IMR-90 (cell line): ENCODE measurements around the gene SHISA6. TPM values are rescaled to one million over a fixed set of nuclear protein-coding genes. Genes with fewer than 3 reads are reported as not detected.

ENCODE experiments used
- ATAC-seq: fragments of 200-7000 bp; cut with Tn5 transposase; 2 replicates; pipeline ENCODE4 v1.9.1; 2020; ENCODE audit warnings: low read depth, mild to moderate bottlenecking, moderate library complexity
- BruUV-seq: library from RNA; stranded (reverse); fragments of 400-500 nt; replicated peaks from 2 replicates; lab custom pipeline; 2021; lab: Mats Ljungman, UMichigan
- CTCF ChIA-PET: fragments of 300-600 bp; formaldehyde crosslinking; extraction: SDS; loops from one replicate; lab custom pipeline; 2021; ENCODE audit warnings: antibody characterized with exemption; lab: Yijun Ruan, JAX
- POLR2A ChIA-PET: fragments of 300-600 bp; sonication (Branson Sonifier 250); formaldehyde crosslinking; loops from one replicate; lab custom pipeline; 2022; ENCODE audit warnings: antibody characterized with exemption; ENCODE audit not compliant: unreplicated experiment; lab: Charles Lee
- DNase-seq: peaks from one replicate; pipeline ENCODE4 v3.0.0; 2013
- H2AFZ ChIP-seq: replicated peaks from 2 replicates; pipeline ENCODE3; 2013; ENCODE audit warnings: low read length, mild to moderate bottlenecking; ENCODE audit not compliant: poor library complexity
- H2AK5ac ChIP-seq: 2 replicates; pipeline ENCODE4 v1.6.1; 2013; ENCODE audit warnings: low read depth, low read length, inconsistent platforms
- H2AK9ac ChIP-seq: replicated peaks from 2 replicates; pipeline ENCODE3; 2013; ENCODE audit warnings: mild to moderate bottlenecking, low read depth, low read length, moderate library complexity; ENCODE audit not compliant: poor library complexity
- H2BK120ac ChIP-seq: 2 replicates; pipeline ENCODE4 v1.6.1; 2013; ENCODE audit warnings: low read depth, low read length, inconsistent platforms
- H2BK15ac ChIP-seq: 3 replicates; pipeline ENCODE4 v1.6.1; 2013; ENCODE audit warnings: low read depth, low read length, inconsistent platforms
- H2BK20ac ChIP-seq: 2 replicates; pipeline ENCODE4 v1.6.1; 2013; ENCODE audit warnings: low read depth, mild to moderate bottlenecking, inconsistent platforms, low read length, moderate library complexity
- H2BK5ac ChIP-seq: 2 replicates; pipeline ENCODE4 v1.6.1; 2013; ENCODE audit warnings: mild to moderate bottlenecking, low read depth, low read length, inconsistent platforms; ENCODE audit not compliant: poor library complexity, severe bottlenecking
- H3K14ac ChIP-seq: replicated peaks from 2 replicates; pipeline ENCODE4 v1.6.1; 2013; ENCODE audit warnings: low read depth, low read length, inconsistent platforms
- H3K18ac ChIP-seq: 2 replicates; pipeline ENCODE4 v1.6.1; 2013; ENCODE audit warnings: low read depth, low read length, control low read depth
- H3K23ac ChIP-seq: 2 replicates; pipeline ENCODE4 v1.6.1; 2013; ENCODE audit warnings: low read depth, low read length, inconsistent platforms
- H3K27ac ChIP-seq: 2 replicates; pipeline ENCODE4 v1.5.1; 2013; ENCODE audit warnings: mild to moderate bottlenecking, control low read depth, low read length; ENCODE audit not compliant: insufficient read depth
- H3K27me3 ChIP-seq: 2 replicates; pipeline ENCODE4 v1.6.1; 2013; ENCODE audit warnings: low read length; ENCODE audit not compliant: control insufficient read depth, insufficient read depth
- H3K36me3 ChIP-seq: 2 replicates; pipeline ENCODE4 v1.6.1; 2013; ENCODE audit warnings: low read length, mixed read lengths; ENCODE audit not compliant: control insufficient read depth, insufficient read depth
- H3K4ac ChIP-seq: 2 replicates; pipeline ENCODE4 v1.6.1; 2013; ENCODE audit warnings: low read depth, low read length, inconsistent platforms
- H3K4me1 ChIP-seq: 2 replicates; pipeline ENCODE4 v1.6.1; 2013; ENCODE audit warnings: low read length, mixed read lengths; ENCODE audit not compliant: control insufficient read depth, insufficient read depth
- H3K4me2 ChIP-seq: 2 replicates; pipeline ENCODE4 v1.6.1; 2013; ENCODE audit warnings: low read depth, mild to moderate bottlenecking, control low read depth, low read length, moderate library complexity
- H3K4me3 ChIP-seq: 2 replicates; pipeline ENCODE4 v1.5.1; 2013; ENCODE audit warnings: low read depth, mild to moderate bottlenecking, control low read depth, low read length, moderate library complexity; ENCODE audit not compliant: insufficient read depth
- H3K56ac ChIP-seq: 2 replicates; pipeline ENCODE4 v1.6.1; 2013; ENCODE audit warnings: low read length, inconsistent platforms; ENCODE audit not compliant: insufficient read depth; ENCODE audit errors: extremely low read depth
- H3K79me1 ChIP-seq, 2 experiments: 2 replicates each; pipeline ENCODE4 v1.6.1; 2013; ENCODE audit warnings: low read length in 2 of 2, inconsistent platforms in 1 of 2, low read depth in 1 of 2
- H3K9ac ChIP-seq: 2 replicates; pipeline ENCODE4 v1.6.1; 2013; ENCODE audit warnings: low read depth, low read length, control low read depth
- H3K9me1 ChIP-seq: 2 replicates; pipeline ENCODE4 v1.6.1; 2013; ENCODE audit warnings: low read length, inconsistent platforms; ENCODE audit not compliant: insufficient read depth
- H3K9me3 ChIP-seq: 2 replicates; pipeline ENCODE4 v1.6.1; 2013; ENCODE audit warnings: low read length; ENCODE audit not compliant: control insufficient read depth, insufficient read depth
- H4K20me1 ChIP-seq: 2 replicates; pipeline ENCODE4 v1.6.1; 2013; ENCODE audit warnings: low read length, inconsistent platforms; ENCODE audit not compliant: insufficient read depth
- H4K5ac ChIP-seq: 2 replicates; pipeline ENCODE4 v1.6.1; 2013; ENCODE audit warnings: mild to moderate bottlenecking, low read depth, low read length, control low read depth
- H4K8ac ChIP-seq, 2 experiments: 2 replicates each; pipeline ENCODE4 v1.6.1; 2013; ENCODE audit warnings: low read depth in 2 of 2, low read length in 2 of 2, control low read depth in 1 of 2, inconsistent platforms in 1 of 2
- H4K91ac ChIP-seq: 2 replicates; pipeline ENCODE4 v1.6.1; 2013; ENCODE audit warnings: low read depth, low read length, inconsistent platforms; ENCODE audit not compliant: insufficient read depth
- BHLHE40 ChIP-seq: fragments of 150-350 bp; IDR thresholded peaks from 2 replicates; pipeline ENCODE4 v1.6.1; 2016; ENCODE audit warnings: mild to moderate bottlenecking, low read depth, low read length
- CEBPB ChIP-seq: IDR thresholded peaks from 2 replicates; pipeline ENCODE4 v1.6.1; 2012; ENCODE audit warnings: low read depth, low read length, improper control_type of control experiment
- CHD1 ChIP-seq: IDR thresholded peaks from 2 replicates; pipeline ENCODE4 v1.6.1; 2012; ENCODE audit warnings: low read depth, low read length, improper control_type of control experiment
- FOS ChIP-seq: fragments of 150-350 bp; IDR thresholded peaks from 2 replicates; pipeline ENCODE4 v1.6.1; 2016; ENCODE audit warnings: low read depth, low read length
- MAFK ChIP-seq: IDR thresholded peaks from 2 replicates; pipeline ENCODE4 v1.6.1; 2012; ENCODE audit warnings: low read depth, low read length, improper control_type of control experiment
- MAZ ChIP-seq: IDR thresholded peaks from 2 replicates; pipeline ENCODE4 v1.6.1; 2012; ENCODE audit warnings: low read depth, mild to moderate bottlenecking, low read length, improper control_type of control experiment, moderate library complexity, borderline replicate concordance
- MXI1 ChIP-seq: IDR thresholded peaks from 2 replicates; pipeline ENCODE4 v1.6.1; 2012; ENCODE audit warnings: low read depth, mild to moderate bottlenecking, low read length, moderate library complexity, borderline replicate concordance
- NFE2L2 ChIP-seq: fragments of 150-350 bp; IDR thresholded peaks from 2 replicates; pipeline ENCODE4 v1.6.1; 2016; ENCODE audit warnings: low read depth, mild to moderate bottlenecking, low read length
- POLR2A ChIP-seq: IDR thresholded peaks from 2 replicates; pipeline ENCODE4 v1.6.1; 2012; ENCODE audit warnings: mild to moderate bottlenecking, low read depth, low read length
- RAD21 ChIP-seq: IDR thresholded peaks from 2 replicates; pipeline ENCODE4 v1.6.1; 2012; ENCODE audit warnings: low read length, improper control_type of control experiment
- RCOR1 ChIP-seq: IDR thresholded peaks from 2 replicates; pipeline ENCODE4 v1.6.1; 2012; ENCODE audit warnings: mild to moderate bottlenecking, low read length, improper control_type of control experiment; ENCODE audit not compliant: insufficient replicate concordance
- RFX5 ChIP-seq: IDR thresholded peaks from 2 replicates; pipeline ENCODE4 v1.8.0; 2012; ENCODE audit warnings: low read depth, mild to moderate bottlenecking, low read length, moderate library complexity
- SMC3 ChIP-seq: fragments of 150-350 bp; IDR thresholded peaks from 2 replicates; pipeline ENCODE4 v1.6.1; 2016; ENCODE audit warnings: low read depth, mild to moderate bottlenecking, antibody characterized with exemption, low read length, moderate library complexity
- WGBS, 2 experiments: methylation state at CpG; one replicate each; pipeline versions ENCODE4 v1.1.5 to v1.1.7; 2013; ENCODE audit warnings: missing lambda C conversion rate in 2 of 2; ENCODE audit not compliant: insufficient read length in 1 of 2; ENCODE audit errors: extremely low coverage in 2 of 2; 5-methylcytosine and 5-hydroxymethylcytosine counted together
- dilution Hi-C: fragments of 300-500 bp; cut with HindIII; formaldehyde crosslinking; loops from one replicate; pipeline ENCODE4 v1.14.3; 2018; ENCODE audit warnings: low sequenced_read_pairs; ENCODE audit not compliant: unreplicated experiment
- in situ Hi-C: fragments of 300-500 bp; cut with MboI; formaldehyde crosslinking; loops from 3 replicates; pipeline ENCODE4 v1.14.3; 2019; ENCODE audit warnings: low sequenced_read_pairs, inconsistent platforms, mixed read lengths
- intact Hi-C: fragments of 100-400 bp; cut with micrococcal nuclease; formaldehyde crosslinking; loops from 2 replicates; pipeline ENCODE4 v1.10.0; 2022
- polyA plus RNA-seq, 3 experiments: library from polyadenylated mRNA; depleted of rRNA; stranded (reverse); fragments of >200 nt; gene quantifications; 2 replicates each; pipeline ENCODE4 v1.2.3, GENCODE V29; 2012; ENCODE audit warnings: low replicate concordance in 1 of 3
- total RNA-seq: library from RNA; depleted of rRNA; stranded (reverse); fragments of >200 nt; gene quantifications from 2 replicates; pipeline ENCODE4 v1.2.3, GENCODE V29; 2012
- TF ChIP-seq, protein P1 (sequence below): conservative IDR thresholded peaks from 2 replicates; pipeline ENCODE4 v1.5.1; 2012; ENCODE audit warnings: mild to moderate bottlenecking, low read depth, low read length, improper control_type of control experiment
- TF ChIP-seq, protein P2 (sequence below): fragments of 150-350 bp; IDR thresholded peaks from 2 replicates; pipeline ENCODE4 v1.6.1; 2017; ENCODE audit warnings: mild to moderate bottlenecking, antibody characterized with exemption, low read length, low read depth
- TF ChIP-seq, protein P3 (sequence below): fragments of 150-350 bp; IDR thresholded peaks from 2 replicates; pipeline ENCODE4 v1.6.1; 2016; ENCODE audit warnings: low read depth, mild to moderate bottlenecking, low read length, moderate library complexity, borderline replicate concordance

Gene SHISA6
- total and polyA plus RNA-seq, 2 of the 4 experiments (the other 2 are of a cell fraction) = not detected

DNA sequence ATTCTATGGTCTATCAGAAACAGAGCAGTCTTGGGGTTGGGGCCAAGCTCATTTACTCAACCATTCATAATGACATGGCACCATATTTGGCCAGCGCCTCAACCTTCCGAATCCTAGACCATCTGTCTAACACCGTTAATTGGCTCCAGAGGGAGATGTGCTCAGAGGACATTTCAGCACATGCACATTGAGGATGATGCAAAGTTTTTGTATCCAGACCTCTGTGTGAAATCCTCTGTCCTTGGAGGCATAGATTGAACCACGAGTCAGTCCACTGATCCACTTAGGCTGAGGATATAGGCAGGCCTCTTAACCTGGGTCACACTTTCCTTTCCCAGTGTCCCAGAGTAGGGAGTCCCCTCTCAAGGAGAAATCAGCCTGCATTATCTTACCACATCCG lies 85.5 kb downstream of the SHISA6 start:
- intact Hi-C loops (no loop called here), in situ Hi-C loops (no loop called here), dilution Hi-C loops (no loop called here)
- no peaks in the 10 kb centered on the region for H3K79me1 ChIP-seq
- H2BK15ac ChIP-seq = no peak overlapping the region
- no peak overlapping the region for H2BK120ac ChIP-seq
- ATAC-seq (no peak), DNase-seq (no peak)
- H3K27me3 ChIP-seq = no peaks in the 10 kb centered on the region
- ChIA-PET CTCF (no interaction called here), POLR2A (no interaction called here)
- no peak overlapping the region for H3K4me2 ChIP-seq
- H2AK9ac ChIP-seq = no peak overlapping the region
- H3K36me3 ChIP-seq = no peaks in the 10 kb centered on the region
- H3K9ac ChIP-seq = no peak overlapping the region
- H3K14ac ChIP-seq = no peak overlapping the region
- H3K9me3 ChIP-seq = peaks cover 27% of the 10 kb centered on the region
- H3K4me3 ChIP-seq = no peak overlapping the region
- H3K23ac ChIP-seq = no peak overlapping the region
- no peak overlapping the region for H4K8ac ChIP-seq
- H3K4ac ChIP-seq = no peak overlapping the region
- H4K5ac ChIP-seq = no peak overlapping the region
- H3K18ac ChIP-seq = no peak overlapping the region
- H2AK5ac ChIP-seq = no peak overlapping the region
- no peak overlapping the region for H2BK5ac ChIP-seq
- 67% methylated on average over 1 of the region's 5 CpGs; no CpG with 5 or more reads in 1 of the 2 experiments for WGBS, 2 experiments
- H4K20me1 ChIP-seq = no peaks in the 10 kb centered on the region
- BruUV-seq = no TSS peak
- no peaks in the 10 kb centered on the region for H3K4me1 ChIP-seq
- H2BK20ac ChIP-seq = no peak overlapping the region
- H3K9me1 ChIP-seq = no peaks in the 10 kb centered on the region
- TF ChIP-seq, protein P1, sequence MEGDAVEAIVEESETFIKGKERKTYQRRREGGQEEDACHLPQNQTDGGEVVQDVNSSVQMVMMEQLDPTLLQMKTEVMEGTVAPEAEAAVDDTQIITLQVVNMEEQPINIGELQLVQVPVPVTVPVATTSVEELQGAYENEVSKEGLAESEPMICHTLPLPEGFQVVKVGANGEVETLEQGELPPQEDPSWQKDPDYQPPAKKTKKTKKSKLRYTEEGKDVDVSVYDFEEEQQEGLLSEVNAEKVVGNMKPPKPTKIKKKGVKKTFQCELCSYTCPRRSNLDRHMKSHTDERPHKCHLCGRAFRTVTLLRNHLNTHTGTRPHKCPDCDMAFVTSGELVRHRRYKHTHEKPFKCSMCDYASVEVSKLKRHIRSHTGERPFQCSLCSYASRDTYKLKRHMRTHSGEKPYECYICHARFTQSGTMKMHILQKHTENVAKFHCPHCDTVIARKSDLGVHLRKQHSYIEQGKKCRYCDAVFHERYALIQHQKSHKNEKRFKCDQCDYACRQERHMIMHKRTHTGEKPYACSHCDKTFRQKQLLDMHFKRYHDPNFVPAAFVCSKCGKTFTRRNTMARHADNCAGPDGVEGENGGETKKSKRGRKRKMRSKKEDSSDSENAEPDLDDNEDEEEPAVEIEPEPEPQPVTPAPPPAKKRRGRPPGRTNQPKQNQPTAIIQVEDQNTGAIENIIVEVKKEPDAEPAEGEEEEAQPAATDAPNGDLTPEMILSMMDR = no peak
- TF ChIP-seq NFE2L2 = no peak
- TF ChIP-seq CEBPB = no peak
- TF ChIP-seq MAZ = no peak
- TF ChIP-seq, protein P2, sequence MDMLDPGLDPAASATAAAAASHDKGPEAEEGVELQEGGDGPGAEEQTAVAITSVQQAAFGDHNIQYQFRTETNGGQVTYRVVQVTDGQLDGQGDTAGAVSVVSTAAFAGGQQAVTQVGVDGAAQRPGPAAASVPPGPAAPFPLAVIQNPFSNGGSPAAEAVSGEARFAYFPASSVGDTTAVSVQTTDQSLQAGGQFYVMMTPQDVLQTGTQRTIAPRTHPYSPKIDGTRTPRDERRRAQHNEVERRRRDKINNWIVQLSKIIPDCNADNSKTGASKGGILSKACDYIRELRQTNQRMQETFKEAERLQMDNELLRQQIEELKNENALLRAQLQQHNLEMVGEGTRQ = no peak
- TF ChIP-seq, protein P3, sequence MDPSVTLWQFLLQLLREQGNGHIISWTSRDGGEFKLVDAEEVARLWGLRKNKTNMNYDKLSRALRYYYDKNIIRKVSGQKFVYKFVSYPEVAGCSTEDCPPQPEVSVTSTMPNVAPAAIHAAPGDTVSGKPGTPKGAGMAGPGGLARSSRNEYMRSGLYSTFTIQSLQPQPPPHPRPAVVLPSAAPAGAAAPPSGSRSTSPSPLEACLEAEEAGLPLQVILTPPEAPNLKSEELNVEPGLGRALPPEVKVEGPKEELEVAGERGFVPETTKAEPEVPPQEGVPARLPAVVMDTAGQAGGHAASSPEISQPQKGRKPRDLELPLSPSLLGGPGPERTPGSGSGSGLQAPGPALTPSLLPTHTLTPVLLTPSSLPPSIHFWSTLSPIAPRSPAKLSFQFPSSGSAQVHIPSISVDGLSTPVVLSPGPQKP = no peak
- no peak for TF ChIP-seq RAD21
- no peak for TF ChIP-seq MAFK
- no peak for TF ChIP-seq RCOR1
- no peak for TF ChIP-seq POLR2A
- no peak for TF ChIP-seq BHLHE40
- no peak for TF ChIP-seq MXI1
- no peak for TF ChIP-seq RFX5
- TF ChIP-seq CHD1 = no peak
- TF ChIP-seq SMC3 = no peak
- TF ChIP-seq FOS = no peak
- no peak overlapping the region for H3K27ac ChIP-seq
- no peak overlapping the region for H4K91ac ChIP-seq
- H2AFZ ChIP-seq = no peak overlapping the region
- H3K56ac ChIP-seq = no peak overlapping the region
